ENCODE measurements around the gene TCF4.

The TCF4 gene

GRCh38 chr18:55588111-55588869 lies at the start of gene TCF4:
TSS of gene TCF4 (minus strand) at chr18:55588192. CDS start at chr18:55587116, 1,076 bp downstream.
- DNase-seq = peak; percentile 29

DNA sequence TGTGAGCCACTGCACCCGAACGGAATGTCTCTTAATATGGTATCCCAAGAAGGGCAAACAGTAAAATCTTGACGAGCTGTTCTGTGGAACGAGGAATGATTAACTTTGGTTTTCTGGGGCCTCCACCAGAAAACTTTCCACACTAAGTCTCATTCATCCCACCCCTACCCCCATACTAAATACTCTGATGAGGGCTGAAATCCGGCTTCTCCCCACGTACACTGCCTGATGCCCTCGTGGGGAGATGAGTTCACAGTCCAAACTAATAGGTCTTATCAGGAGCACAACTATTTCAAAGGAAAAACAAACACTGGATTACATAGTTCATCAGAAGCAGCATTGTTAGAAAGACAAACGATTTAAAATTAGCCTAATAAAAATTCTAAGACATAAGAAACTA lies 49.2 kb upstream of the TCF4 start:
- DNase-seq = no peak

GRCh38 chr18:55635439-55635838 lies 47.4 kb upstream of the TCF4 start:
- no peak for DNase-seq

GRCh38 chr18:55634545-55634944 lies 46.6 kb upstream of the TCF4 start:
- DNase-seq = no peak

DNA sequence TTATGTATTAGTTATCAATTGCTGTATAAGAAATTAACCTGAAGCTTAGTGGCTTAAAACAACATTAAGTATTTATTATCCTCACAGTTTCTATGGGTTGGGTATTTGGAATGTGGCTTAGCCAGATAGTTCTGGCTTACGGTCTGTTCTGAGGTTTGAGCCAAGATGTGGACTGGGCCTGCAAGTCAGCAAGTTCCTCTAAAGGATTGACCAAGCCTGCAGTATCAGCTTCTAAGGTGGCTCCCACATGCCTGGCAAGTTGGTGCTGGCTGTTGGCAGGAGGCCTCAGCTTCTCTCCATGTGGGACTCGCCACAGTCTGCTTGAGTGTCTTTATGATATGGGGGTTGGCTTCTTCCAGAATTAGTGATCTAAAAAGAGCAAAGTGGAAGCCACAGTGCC lies 45.0 kb upstream of the TCF4 start:
- no peak for DNase-seq

GRCh38 chr18:55629133-55629532 lies 41.1 kb upstream of the TCF4 start:
- DNase-seq = no peak

DNA sequence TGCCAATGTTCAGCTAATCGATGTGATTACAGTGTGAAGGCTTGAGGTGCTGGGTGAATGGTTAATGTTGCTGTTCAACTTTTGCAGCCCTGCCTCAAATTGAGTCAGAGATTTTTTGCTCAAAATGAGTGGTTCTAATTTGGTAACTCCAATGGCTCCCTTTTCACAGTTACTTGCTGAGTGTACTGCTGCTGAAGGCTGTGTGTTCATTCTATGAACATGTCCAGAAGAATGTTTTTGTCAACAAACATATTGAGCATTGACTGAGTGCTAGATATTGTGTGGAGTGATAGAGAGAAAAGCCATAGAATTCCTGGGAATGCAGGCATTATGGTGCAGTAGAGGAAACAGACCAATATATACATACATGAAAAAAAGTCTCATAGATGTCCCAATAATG lies 39.0 kb upstream of the TCF4 start:
- DNase-seq = no peak

DNA sequence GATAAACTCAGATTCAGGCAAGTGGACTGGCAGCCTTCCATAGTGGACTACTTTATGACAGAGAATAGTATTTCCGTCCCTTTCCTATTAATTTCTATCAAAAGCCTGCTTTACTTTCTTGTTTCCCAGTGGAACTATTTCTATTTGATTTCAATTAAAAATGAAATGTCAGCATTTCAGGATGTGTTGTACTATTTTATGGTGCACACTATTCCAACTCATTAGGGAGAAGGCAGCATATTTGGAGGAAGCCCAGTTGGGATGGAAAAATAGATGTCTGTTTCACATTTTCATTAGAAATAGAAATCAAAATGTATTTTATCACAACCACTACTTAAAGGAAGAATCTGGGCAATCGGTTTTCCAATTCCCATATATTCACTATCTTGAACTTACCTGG lies 37.9 kb upstream of the TCF4 start:
- DNase-seq = no peak

DNA sequence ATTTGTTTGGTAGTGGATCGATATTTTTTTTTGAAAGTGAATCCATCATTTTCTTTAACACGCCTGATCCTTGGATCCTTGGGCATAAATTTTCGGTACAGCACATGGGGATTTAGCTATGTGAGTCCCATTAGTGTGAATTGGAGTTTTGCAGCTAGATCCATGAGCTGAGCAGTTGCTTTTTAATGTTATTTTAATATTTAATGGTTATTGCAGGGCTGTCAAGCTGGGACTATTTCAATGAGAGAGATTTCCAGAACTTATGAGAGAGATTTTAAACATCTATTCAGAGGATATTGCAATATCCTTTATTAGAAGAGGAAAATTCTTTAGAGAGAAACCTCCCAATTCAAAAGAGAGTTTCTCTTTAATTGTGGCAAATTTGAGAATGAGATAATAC lies 35.6 kb upstream of the TCF4 start:
- no peak for DNase-seq

DNA sequence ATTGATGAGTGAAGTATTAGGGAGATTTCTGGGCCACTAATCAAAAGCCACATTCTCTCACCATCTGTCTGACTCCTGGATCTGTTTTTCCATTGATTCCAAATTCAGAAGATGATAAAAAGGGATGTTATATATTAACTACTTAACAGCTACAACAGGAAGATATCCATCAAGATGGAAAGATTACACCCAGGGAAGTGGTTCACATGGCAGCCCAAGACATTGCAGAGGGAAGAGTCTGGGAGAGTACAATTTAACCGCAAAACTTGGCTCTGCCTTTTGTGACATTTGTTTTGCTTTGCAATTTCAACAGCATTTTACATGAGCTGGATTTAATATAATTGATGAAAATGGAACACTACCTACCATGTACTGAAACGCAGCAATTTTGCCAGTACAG lies 22.5 kb upstream of the TCF4 start:
- DNase-seq = no peak

DNA sequence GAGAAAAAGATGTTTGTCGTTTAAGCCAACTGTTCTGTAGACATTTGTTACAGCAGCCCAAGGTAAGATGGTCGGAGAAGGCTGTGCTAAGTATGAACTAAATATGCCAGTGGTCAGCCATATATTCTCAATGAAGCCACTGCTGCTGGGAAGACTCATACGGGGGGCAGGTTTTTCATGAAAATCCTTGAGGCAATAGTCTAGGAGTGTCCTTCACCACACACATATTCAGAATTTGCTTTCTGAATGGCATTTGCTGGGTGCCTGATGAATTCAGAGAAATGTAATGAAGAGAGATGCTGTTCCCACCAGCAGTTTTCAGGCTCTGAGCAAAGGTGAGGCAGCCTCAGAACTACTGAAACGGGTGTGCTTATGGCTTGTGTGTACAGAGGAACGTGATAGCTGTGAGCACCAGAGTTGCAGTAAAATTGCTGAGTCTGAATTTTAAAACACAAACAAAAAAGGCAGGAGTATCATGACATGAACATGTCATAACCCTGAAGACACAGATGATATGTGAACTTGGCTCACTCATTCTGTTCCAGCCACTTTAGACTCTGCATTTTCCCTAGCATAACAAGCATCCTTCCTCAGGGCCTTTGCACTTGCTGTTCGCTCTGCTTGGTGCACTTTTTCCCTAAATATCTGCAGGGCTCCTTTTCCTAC lies 21.3 kb upstream of the TCF4 start:
- no peak for DNase-seq

GRCh38 chr18:55608497-55608896 lies 20.5 kb upstream of the TCF4 start:
- DNase-seq = no peak

DNA sequence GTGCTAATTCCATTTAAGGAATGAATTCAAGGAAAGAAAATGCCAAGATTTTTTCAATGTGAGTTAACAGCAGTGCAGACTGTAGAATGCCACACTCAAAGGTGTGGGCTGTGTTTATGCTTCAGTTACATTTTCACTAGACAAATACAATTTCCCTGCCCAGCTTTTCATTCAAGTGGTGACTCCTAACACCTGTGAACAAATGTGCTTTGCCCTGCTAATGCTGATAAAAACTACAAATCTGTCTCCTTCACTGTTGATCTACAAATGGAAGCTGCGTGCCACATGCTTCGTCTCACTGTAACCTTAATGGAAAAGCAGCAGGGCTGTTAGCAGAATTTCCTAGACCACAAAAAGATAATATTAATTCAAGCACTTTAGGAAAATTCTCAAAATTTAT lies 19.8 kb upstream of the TCF4 start:
- DNase-seq = no peak

- DNase-seq = no peak
Observed at GRCh38 chr18:55605733-55606338, 17.8 kb upstream of the TCF4 start.

GRCh38 chr18:55603775-55604174 lies 15.8 kb upstream of the TCF4 start:
- no peak for DNase-seq

- DNase-seq = no peak
Observed at GRCh38 chr18:55593888-55594287, 5.9 kb upstream of the TCF4 start.

DNA sequence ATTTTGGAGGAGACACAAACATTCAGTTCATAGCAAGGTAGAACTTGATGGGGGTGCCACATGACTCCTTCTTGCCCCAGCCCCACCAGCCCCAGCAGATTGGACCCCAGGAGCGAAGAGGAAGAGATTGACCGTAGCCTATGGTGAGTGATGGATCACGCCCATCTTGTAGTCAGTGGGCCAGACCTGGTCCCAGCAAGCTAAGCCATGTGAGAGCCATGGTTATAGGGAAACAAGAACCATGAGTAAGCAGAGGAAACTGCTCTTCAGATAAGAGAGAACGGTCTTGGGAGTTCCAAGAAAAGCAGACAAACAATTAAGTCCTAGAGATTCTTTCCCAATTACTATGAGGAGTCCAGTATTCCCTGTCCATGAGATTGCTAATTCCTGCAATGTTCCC lies 4.6 kb upstream of the TCF4 start:
- DNase-seq = no peak

DNA sequence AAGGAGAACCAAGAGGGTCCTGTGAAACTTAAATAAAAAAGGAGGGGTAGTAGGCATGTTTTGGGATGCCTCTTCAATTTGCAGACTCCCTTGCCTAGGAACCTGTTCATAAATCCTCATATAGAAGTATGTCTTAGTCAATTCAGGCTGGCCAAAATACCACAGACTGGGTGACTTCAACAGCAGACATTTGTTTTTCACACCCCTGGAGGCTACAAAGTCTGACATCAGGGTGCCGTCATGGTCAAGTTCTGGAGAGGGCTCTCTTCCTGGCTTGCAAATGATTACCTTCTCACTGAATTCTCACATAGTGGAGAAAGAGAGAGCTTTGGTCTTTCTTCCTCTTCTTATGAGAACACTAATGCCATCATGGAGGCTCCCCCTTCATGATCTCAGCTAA lies 4.1 kb upstream of the TCF4 start:
- DNase-seq = no peak

GRCh38 chr18:55589625-55590291 lies 1.8 kb upstream of the TCF4 start:
- peak; percentile 81 for DNase-seq

- DNase-seq = no peak
Observed at GRCh38 chr18:55588870-55589595, 1.0 kb upstream of the TCF4 start.

DNA sequence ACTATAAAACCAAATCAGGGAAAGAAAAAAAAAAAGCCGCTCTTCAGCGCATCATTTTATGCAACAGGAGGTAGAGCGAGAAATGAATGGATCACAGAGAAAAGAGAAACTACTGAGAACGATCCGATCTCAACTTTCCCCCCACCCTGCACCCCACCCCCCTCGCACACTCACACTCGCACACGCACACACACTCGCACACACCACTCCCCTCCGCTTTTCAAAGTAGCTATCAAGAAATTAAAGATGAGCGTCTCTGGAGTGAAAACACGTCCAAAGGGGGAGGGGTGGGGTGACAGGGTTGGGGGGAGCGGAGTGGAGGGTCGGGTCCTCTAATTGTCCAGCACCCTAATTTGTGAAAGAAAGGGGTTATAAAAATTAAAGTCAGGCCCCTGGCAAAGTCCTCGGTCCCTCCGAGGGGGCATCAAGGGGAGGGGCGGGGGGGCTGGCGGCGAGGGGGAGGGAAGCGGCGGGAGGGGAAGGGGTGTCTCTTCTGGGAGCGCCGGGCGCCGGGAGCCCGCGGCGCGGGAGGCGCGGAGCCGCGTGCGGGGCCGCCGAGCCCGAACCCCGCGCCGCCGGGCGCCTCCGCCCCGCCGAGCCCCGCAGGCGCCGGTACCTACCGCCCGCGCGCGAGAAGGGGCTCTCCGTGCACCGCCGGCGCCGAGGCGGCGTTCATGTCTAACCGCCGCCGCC lies 428 bp downstream of the TCF4 start:
- peak; percentile 17 for DNase-seq

- no peak for DNase-seq
Observed at GRCh38 chr18:55585920-55586561, 2.0 kb downstream of the TCF4 start.

Data from CD4-positive, alpha-beta T cell treated with Interleukin-6 for 4 hours (primary cell).